8988T (cell line): ENCODE data around the gene CETN1.

Experiments
- DNase-seq: peaks from one replicate; pipeline ENCODE4 v3.0.0; 2011

Gene CETN1

GRCh38 chr18:577643-578375 is 2.4 kb upstream of the CETN1 start:
- DNase-seq: no peak

- no peak for DNase-seq
These were observed 942 bp upstream of the CETN1 start for GRCh38 chr18:579238-579637.

GRCh38 chr18:581096-581495 is 916 bp downstream of the CETN1 start:
- DNase-seq: no peak

- no peak for DNase-seq
These were observed 2.3 kb downstream of the CETN1 start for GRCh38 chr18:582465-582864.

- DNase-seq: no peak
These were observed 14.9 kb downstream of the CETN1 start for GRCh38 chr18:595068-595467.

GRCh38 chr18:595571-595970 is 15.4 kb downstream of the CETN1 start:
- DNase-seq: no peak

GRCh38 chr18:596288-596881 is 16.2 kb downstream of the CETN1 start:
- DNase-seq: no peak

- no peak for DNase-seq
These were observed 18.0 kb downstream of the CETN1 start for GRCh38 chr18:598124-598589.

- no peak for DNase-seq
These were observed 19.9 kb downstream of the CETN1 start for GRCh38 chr18:600107-600506.

- no peak for DNase-seq
These were observed 24.6 kb downstream of the CETN1 start for GRCh38 chr18:604771-605170.

GRCh38 chr18:607930-608329 is 27.8 kb downstream of the CETN1 start:
- no peak for DNase-seq

- DNase-seq: no peak
These were observed 30.2 kb downstream of the CETN1 start for GRCh38 chr18:610214-610928.

- DNase-seq: no peak
These were observed 32.0 kb downstream of the CETN1 start for GRCh38 chr18:612156-612555.

- DNase-seq: no peak
These were observed 34.0 kb downstream of the CETN1 start for GRCh38 chr18:614193-614592.

GRCh38 chr18:615092-615521 is 34.9 kb downstream of the CETN1 start:
- DNase-seq: no peak

GRCh38 chr18:615773-616172 is 35.6 kb downstream of the CETN1 start:
- DNase-seq: no peak

- DNase-seq: no peak
These were observed 36.3 kb downstream of the CETN1 start for GRCh38 chr18:616380-616995.

- DNase-seq: no peak
These were observed 37.9 kb downstream of the CETN1 start for GRCh38 chr18:617970-618504.

- DNase-seq: no peak
These were observed 38.4 kb downstream of the CETN1 start for GRCh38 chr18:618618-619017.

GRCh38 chr18:621291-622043 is 41.3 kb downstream of the CETN1 start:
- no peak for DNase-seq

GRCh38 chr18:622289-622688 is 42.1 kb downstream of the CETN1 start:
- no peak for DNase-seq
